HepG2 (cell line): ENCODE data around the gene FMNL1.

Source experiments
- HOXD1 ChIP-seq: sonication (generic); formaldehyde crosslinking; IDR thresholded peaks from 2 replicates; pipeline ENCODE4 v1.5.0; 2020; ENCODE audit warnings: missing genetic modification reagents
- POLR2A ChIP-seq, 2 experiments: IDR thresholded peaks; 2 replicates each; pipeline ENCODE4 v1.6.1; 2011; ENCODE audit warnings: low read depth in 2 of 2, low read length in 2 of 2, mild to moderate bottlenecking in 1 of 2, moderate library complexity in 1 of 2; ENCODE audit not compliant: insufficient read depth in 1 of 2
- RFX5 ChIP-seq: IDR thresholded peaks from 2 replicates; pipeline ENCODE4 v1.6.1; 2011; ENCODE audit warnings: low read depth, low read length, improper control_type of control experiment
- ZBTB21 ChIP-seq: sonication (generic); formaldehyde crosslinking; IDR thresholded peaks from 2 replicates; pipeline ENCODE4 v1.4.0; 2020; ENCODE audit warnings: missing genetic modification reagents
- ZNF143 ChIP-seq: sonication (generic); formaldehyde crosslinking; IDR thresholded peaks from 2 replicates; pipeline ENCODE4 v1.4.0; 2020; ENCODE audit warnings: missing genetic modification reagents
- ZNF317 ChIP-seq: sonication (generic); formaldehyde crosslinking; IDR thresholded peaks from 2 replicates; pipeline ENCODE4 v1.5.0; 2020; ENCODE audit warnings: mild to moderate bottlenecking, missing genetic modification reagents
- ZNF333 ChIP-seq: sonication (generic); formaldehyde crosslinking; IDR thresholded peaks from 2 replicates; pipeline ENCODE4 v1.4.0; 2020; ENCODE audit warnings: mild to moderate bottlenecking, missing genetic modification reagents, borderline replicate concordance
- ZNF572 ChIP-seq: sonication (generic); formaldehyde crosslinking; IDR thresholded peaks from 2 replicates; pipeline ENCODE4 v1.5.1; 2020; ENCODE audit warnings: mild to moderate bottlenecking, missing genetic modification reagents
- ZNF746 ChIP-seq: sonication (generic); formaldehyde crosslinking; IDR thresholded peaks from 2 replicates; pipeline ENCODE4 v1.8.0; 2022; ENCODE audit warnings: mild to moderate bottlenecking, missing genetic modification reagents
- TF ChIP-seq, protein P1 (sequence below): sonication (generic); formaldehyde crosslinking; IDR thresholded peaks from 2 replicates; pipeline ENCODE4 v1.8.0; 2022; ENCODE audit warnings: mild to moderate bottlenecking, missing genetic modification reagents, borderline replicate concordance
- TF ChIP-seq, protein P2 (sequence below), 2 experiments: sonication (generic) in 1 of 2; formaldehyde crosslinking in 1 of 2; IDR thresholded peaks; 2 replicates each; pipeline versions ENCODE4 v1.5.1 to v1.6.1; 2011 to 2020; ENCODE audit warnings: borderline replicate concordance in 1 of 2, low read depth in 1 of 2, low read length in 1 of 2, mild to moderate bottlenecking in 1 of 2, missing genetic modification reagents in 1 of 2, moderate library complexity in 1 of 2
- TF ChIP-seq, protein P3 (sequence below): sonication (generic); formaldehyde crosslinking; IDR thresholded peaks from 2 replicates; pipeline ENCODE4 v1.5.0; 2020; ENCODE audit warnings: mild to moderate bottlenecking, missing genetic modification reagents, moderate library complexity

DNA sequence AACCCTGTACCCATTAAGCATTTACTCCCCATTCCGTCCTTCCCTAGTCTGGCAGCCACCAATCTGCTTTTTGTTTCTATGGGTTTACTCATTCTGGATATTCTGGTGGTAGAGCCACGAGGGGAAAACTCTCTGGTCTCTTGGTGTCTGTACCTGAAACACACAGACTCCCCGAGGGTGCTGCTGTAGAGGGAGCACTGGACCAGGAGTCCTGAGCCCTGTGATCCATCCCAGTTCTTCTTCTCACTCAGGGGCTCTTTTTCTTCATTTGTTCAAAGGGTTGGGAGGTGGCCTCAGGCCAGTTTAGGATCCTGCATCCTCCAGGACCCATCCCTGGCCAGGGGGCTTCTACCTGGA lies 45.9 kb upstream of the FMNL1 start:
- TF ChIP-seq HOXD1 (CRISPR knock-in tag) (no peak), ZNF572 (no peak), ZNF317 (CRISPR knock-in tag) (no peak), ZNF143 (no peak), POLR2A (IDR thresholded peaks at IDR 0.05; ENCODE audit: insufficient read depth in 1 of 2, low read depth in 2 of 2, low read length in 2 of 2) (no peak), ZNF746 (no peak), ZBTB21 (CRISPR knock-in tag) (no peak), ZNF333 (no peak), RFX5 (no peak)
- TF ChIP-seq, protein P1, sequence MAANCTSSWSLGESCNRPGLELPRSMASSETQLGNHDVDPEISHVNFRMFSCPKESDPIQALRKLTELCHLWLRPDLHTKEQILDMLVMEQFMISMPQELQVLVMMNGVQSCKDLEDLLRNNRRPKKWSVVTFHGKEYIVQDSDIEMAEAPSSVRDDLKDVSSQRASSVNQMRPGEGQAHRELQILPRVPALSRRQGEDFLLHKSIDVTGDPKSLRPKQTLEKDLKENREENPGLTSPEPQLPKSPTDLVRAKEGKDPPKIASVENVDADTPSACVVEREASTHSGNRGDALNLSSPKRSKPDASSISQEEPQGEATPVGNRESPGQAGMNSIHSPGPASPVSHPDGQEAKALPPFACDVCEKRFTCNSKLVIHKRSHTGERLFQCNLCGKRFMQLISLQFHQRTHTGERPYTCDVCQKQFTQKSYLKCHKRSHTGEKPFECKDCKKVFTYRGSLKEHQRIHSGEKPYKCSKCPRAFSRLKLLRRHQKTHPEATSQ: no peak
- TF ChIP-seq, protein P2, sequence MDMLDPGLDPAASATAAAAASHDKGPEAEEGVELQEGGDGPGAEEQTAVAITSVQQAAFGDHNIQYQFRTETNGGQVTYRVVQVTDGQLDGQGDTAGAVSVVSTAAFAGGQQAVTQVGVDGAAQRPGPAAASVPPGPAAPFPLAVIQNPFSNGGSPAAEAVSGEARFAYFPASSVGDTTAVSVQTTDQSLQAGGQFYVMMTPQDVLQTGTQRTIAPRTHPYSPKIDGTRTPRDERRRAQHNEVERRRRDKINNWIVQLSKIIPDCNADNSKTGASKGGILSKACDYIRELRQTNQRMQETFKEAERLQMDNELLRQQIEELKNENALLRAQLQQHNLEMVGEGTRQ (IDR thresholded peaks at IDR 0.05; ENCODE audit: low read depth, low read length): no peak
- TF ChIP-seq, protein P2 (CRISPR knock-in tag; IDR thresholded peaks at IDR 0.05; ENCODE audit: borderline replicate concordance): no peak
- TF ChIP-seq, protein P3, sequence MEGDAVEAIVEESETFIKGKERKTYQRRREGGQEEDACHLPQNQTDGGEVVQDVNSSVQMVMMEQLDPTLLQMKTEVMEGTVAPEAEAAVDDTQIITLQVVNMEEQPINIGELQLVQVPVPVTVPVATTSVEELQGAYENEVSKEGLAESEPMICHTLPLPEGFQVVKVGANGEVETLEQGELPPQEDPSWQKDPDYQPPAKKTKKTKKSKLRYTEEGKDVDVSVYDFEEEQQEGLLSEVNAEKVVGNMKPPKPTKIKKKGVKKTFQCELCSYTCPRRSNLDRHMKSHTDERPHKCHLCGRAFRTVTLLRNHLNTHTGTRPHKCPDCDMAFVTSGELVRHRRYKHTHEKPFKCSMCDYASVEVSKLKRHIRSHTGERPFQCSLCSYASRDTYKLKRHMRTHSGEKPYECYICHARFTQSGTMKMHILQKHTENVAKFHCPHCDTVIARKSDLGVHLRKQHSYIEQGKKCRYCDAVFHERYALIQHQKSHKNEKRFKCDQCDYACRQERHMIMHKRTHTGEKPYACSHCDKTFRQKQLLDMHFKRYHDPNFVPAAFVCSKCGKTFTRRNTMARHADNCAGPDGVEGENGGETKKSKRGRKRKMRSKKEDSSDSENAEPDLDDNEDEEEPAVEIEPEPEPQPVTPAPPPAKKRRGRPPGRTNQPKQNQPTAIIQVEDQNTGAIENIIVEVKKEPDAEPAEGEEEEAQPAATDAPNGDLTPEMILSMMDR (CRISPR knock-in tag): no peak
